SK-N-SH treated with all-trans-retinoic acid at 6 μM for 48 hours (cell line): ENCODE data around the gene THSD8.

Experiments
- BACH2 ChIP-seq: fragments of 250-450 bp; sonication (Bioruptor Pico); IDR thresholded peaks from 2 replicates; pipeline ENCODE4 v1.9.0; 2021; ENCODE audit warnings: mild to moderate bottlenecking, borderline replicate concordance
- CREB5 ChIP-seq: fragments of 250-450 bp; sonication (Bioruptor Pico); IDR thresholded peaks from 2 replicates; pipeline ENCODE4 v1.5.1; 2020; ENCODE audit warnings: low read depth, mild to moderate bottlenecking, moderate library complexity
- PATZ1 ChIP-seq: fragments of 250-450 bp; sonication (Bioruptor Pico); IDR thresholded peaks from 2 replicates; pipeline ENCODE4 v1.8.0; 2020; ENCODE audit warnings: mild to moderate bottlenecking, moderate library complexity, borderline replicate concordance
- ZFP3 ChIP-seq: fragments of 250-450 bp; sonication (Bioruptor Pico); IDR thresholded peaks from 2 replicates; pipeline ENCODE4 v1.5.0; 2020; ENCODE audit warnings: mild to moderate bottlenecking, moderate library complexity
- ZFP30 ChIP-seq: fragments of 450-650 bp; formaldehyde crosslinking; IDR thresholded peaks from 2 replicates; pipeline ENCODE4 v1.5.0; 2022; ENCODE audit warnings: mild to moderate bottlenecking, moderate library complexity
- ZNF70 ChIP-seq: fragments of 450-650 bp; formaldehyde crosslinking; IDR thresholded peaks from 2 replicates; pipeline ENCODE4 v1.5.0; 2020; ENCODE audit warnings: mild to moderate bottlenecking, moderate library complexity
- ZNF8 ChIP-seq: fragments of 450-650 bp; formaldehyde crosslinking; IDR thresholded peaks from 2 replicates; pipeline ENCODE4 v1.5.0; 2020; ENCODE audit warnings: mild to moderate bottlenecking, moderate library complexity

DNA sequence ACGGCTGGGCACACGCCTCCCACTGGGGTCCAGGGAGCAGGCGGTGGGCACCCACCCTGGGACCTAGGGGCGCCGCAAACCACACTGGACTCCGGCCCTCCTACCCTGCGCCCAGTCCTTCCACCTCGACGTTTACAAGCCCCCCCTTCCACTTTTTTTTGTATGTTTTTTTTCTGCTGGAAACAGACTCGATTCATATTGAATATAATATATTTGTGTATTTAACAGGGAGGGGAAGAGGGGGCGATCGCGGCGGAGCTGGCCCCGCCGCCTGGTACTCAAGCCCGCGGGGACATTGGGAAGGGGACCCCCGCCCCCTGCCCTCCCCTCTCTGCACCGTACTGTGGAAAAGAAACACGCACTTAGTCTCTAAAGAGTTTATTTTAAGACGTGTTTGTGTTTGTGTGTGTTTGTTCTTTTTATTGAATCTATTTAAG is 9.0 kb upstream of the THSD8 start:
- no peak for TF ChIP-seq ZNF70
- TF ChIP-seq PATZ1 (CRISPR knock-in tag) = no peak
- TF ChIP-seq ZFP3 (CRISPR knock-in tag) = no peak
- TF ChIP-seq BACH2 (CRISPR knock-in tag) = no peak
- TF ChIP-seq CREB5 (CRISPR knock-in tag) = no peak
- no peak for TF ChIP-seq ZNF8
- no peak for TF ChIP-seq ZFP30 (CRISPR knock-in tag)
